HG02981 (cell line): ENCODE measurements around the gene CLNK.
A peak's percentile ranks its signal among the peaks of the same experiment; 100 is the strongest.

Source experiments
- ATAC-seq: cut with Tn5 transposase; IDR thresholded peaks from one replicate; pipeline ENCODE4 v1.9.1; 2021; ENCODE audit warnings: mild to moderate bottlenecking, moderate library complexity; ENCODE audit not compliant: unreplicated experiment

Gene CLNK

GRCh38 chr4:10460313-10461047, 224.1 kb downstream of the CLNK start:
- no peak for ATAC-seq

- no peak for ATAC-seq
Observed at GRCh38 chr4:10459305-10459704, 225.3 kb downstream of the CLNK start.

- no peak for ATAC-seq
Observed at GRCh38 chr4:10458177-10458576, 226.4 kb downstream of the CLNK start.

GRCh38 chr4:10457255-10457801, 227.2 kb downstream of the CLNK start, which contains the start of gene ZNF518B:
ZNF518B (minus strand) TSS chr4:10457426; CDS start chr4:10446328, 11,098 bp downstream.
- peak; percentile 61 for ATAC-seq

GRCh38 chr4:10456595-10457254, 227.8 kb downstream of the CLNK start:
- ATAC-seq, result peak; percentile 57

GRCh38 chr4:10456260-10456594, 228.3 kb downstream of the CLNK start:
- ATAC-seq, result no peak

- ATAC-seq, result no peak
Observed at GRCh38 chr4:10455133-10455532, 229.4 kb downstream of the CLNK start.

GRCh38 chr4:10454726-10455125, 229.8 kb downstream of the CLNK start:
- ATAC-seq, result no peak

- no peak for ATAC-seq
Observed at GRCh38 chr4:10454121-10454520, 230.4 kb downstream of the CLNK start.

- ATAC-seq, result no peak
Observed at GRCh38 chr4:10448991-10449390, 235.6 kb downstream of the CLNK start.

- ATAC-seq, result no peak
Observed at GRCh38 chr4:10442976-10443375, 241.6 kb downstream of the CLNK start.

- ATAC-seq, result no peak
Observed at GRCh38 chr4:10441512-10441911, 243.1 kb downstream of the CLNK start.

GRCh38 chr4:10438924-10439323, 245.6 kb downstream of the CLNK start:
- no peak for ATAC-seq

- no peak for ATAC-seq
Observed at GRCh38 chr4:10437735-10438134, 246.8 kb downstream of the CLNK start.
